Esophagus muscularis mucosa (tissue), 4 donors: ENCODE data around the gene PATL1.
"Not testable (repeated sequence)": the region's sequence is repeated elsewhere in the genome, so short reads cannot be mapped to it uniquely, and the experiment has no call there.

Experiments
- CTCF ChIP-seq, 3 experiments: fragments of 200-600 bp in 2 of 3; fragments of 450-650 bp in 1 of 3; sonication (generic) in 2 of 3; IDR thresholded peaks; one replicate each; pipeline ENCODE4 v1.5.1; 2017 to 2019; ENCODE audit warnings: antibody characterized with exemption in 3 of 3, mild to moderate bottlenecking in 2 of 3, moderate library complexity in 1 of 3
- EP300 ChIP-seq: sonication (generic); formaldehyde crosslinking; IDR thresholded peaks from one replicate; pipeline ENCODE4 v1.6.1; 2017; ENCODE audit warnings: antibody characterized with exemption
- POLR2A ChIP-seq: fragments of 450-650 bp; IDR thresholded peaks from one replicate; pipeline ENCODE4 v1.6.1; 2017; ENCODE audit warnings: antibody characterized with exemption, moderate library complexity, mild to moderate bottlenecking, low read depth
- POLR2AphosphoS5 ChIP-seq, 2 donors: sonication (generic); formaldehyde crosslinking; IDR thresholded peaks; one replicate each; pipeline ENCODE4 v1.6.1; 2017; ENCODE audit warnings: antibody characterized with exemption in 2 of 2

- TF ChIP-seq CTCF (IDR thresholded peaks at IDR 0.05); POLR2AphosphoS5 (IDR thresholded peaks at IDR 0.05); POLR2A; EP300: not testable (repeated sequence)
These were observed 12.5 kb upstream of the PATL1 start for GRCh38 chr11:59681260-59681725.
